ENCODE data around the gene CFAP20. TPM values are rescaled to one million over a fixed set of nuclear protein-coding genes. Genes with fewer than 3 reads are reported as not detected.
A peak's percentile ranks its signal among the peaks of the same experiment; 100 is the strongest.

The CFAP20 gene
- total RNA-seq (2021), result 66.3 and 81.6 TPM in 2 replicates
- Bru-seq, nascent RNA, result percentile 89 among the genes with signal in this experiment
- percentile 81 among the genes with signal in this experiment for BruChase-seq, experiment 1, labeled RNA remaining after a 2-hour chase
- percentile 80 among the genes with signal in this experiment for BruChase-seq, experiment 2, labeled RNA remaining after a 6-hour chase
- long read RNA-seq, transcript CFAP20-201 (6 exons, 1,354 nt), result major isoform, 204 of 217 reads
- long read RNA-seq, partial matches to known transcripts, result 1 of 217 reads
- long read RNA-seq, other reads (novel, unspliced or antisense), result 9 of 217 reads

DNA sequence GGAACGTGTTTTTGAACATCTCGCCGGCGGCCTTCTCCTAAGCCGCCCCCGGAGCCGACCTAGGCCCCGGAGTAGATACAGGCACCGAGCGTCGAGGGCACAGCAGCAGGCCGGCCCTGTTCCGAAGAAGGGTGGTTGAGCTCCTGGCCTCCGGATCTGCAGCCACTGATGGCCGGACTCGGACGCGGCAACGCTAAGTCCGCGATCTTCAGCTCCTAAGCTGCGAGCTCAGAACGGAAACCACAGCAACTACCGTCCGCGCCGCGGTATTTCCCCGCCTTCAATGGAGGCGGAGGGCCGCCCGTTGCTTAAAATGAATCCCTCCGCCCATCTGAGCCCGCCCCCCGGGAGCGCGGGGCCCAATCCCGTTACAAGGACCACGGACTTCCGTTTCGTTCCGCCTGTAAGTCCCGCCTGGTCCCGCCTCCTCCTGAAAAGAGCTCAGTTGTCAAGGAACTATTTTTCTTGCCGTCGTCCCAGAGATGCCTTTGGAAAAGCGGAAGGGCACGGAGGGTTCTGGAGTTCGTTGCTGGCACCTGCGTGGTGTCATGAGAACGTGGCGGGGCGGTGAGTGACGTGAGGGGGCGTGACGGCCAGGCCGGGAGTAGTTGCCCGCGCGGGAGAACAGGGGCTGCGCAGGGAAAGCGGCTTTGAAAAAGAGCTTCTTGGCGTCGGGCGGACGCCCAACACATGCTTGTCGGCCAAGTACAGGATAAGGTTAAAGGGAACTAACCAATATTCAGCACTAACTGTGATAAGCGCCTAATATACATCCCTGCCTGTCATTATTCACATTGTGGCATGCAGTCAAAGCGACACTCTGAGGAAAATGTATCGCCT is at the start of gene CFAP20:
TSS of gene CFAP20 (minus strand) at position 285 of the 840 bp plus-strand sequence. CDS start at position 19, 266 bp downstream.
- no peaks in the 10 kb centered on the region for H3K27me3 ChIP-seq (replicated peaks; ENCODE audit: insufficient read depth, low read depth, low read length, poor library complexity)
- peaks cover 27% of the 10 kb centered on the region for H3K4me1 ChIP-seq (ENCODE audit: insufficient read depth, low read length, poor library complexity, severe bottlenecking)
- no peaks in the 10 kb centered on the region for H3K36me3 ChIP-seq (ENCODE audit: insufficient read depth, low read length, poor library complexity, severe bottlenecking)
- DNase-seq (ENCODE audit: low spot score), result peak; percentile 100
- no TSS peak for BruUV-seq (replicated peaks)
- H3K27ac ChIP-seq (ENCODE audit: low read depth, low read length, poor library complexity, severe bottlenecking), result peak within 1 kb of the TSS; percentile 92
- ChIA-PET CTCF (interaction anchor here (0.6 to 1.0 kb wide), 2 partner anchors 103 to 538 kb away, joined by 3 to 6 read pairs; no protein-coding TSS in a partner anchor), POLR2A (ENCODE audit: low non-redundant PET) (interaction anchor here (0.6 kb wide), 3 partner anchors 9 to 516 kb away, joined by 4 to 27 read pairs (median 4); no protein-coding TSS in a partner anchor)
- intact Hi-C loops (cut with micrococcal nuclease; ENCODE audit: unreplicated experiment), result loop anchor here (10.0 kb wide), 2 partner anchors 355 to 555 kb away; no protein-coding TSS in a partner anchor
- no peak for TF ChIP-seq EZH2 (IDR thresholded peaks at IDR 0.05; ENCODE audit: borderline replicate concordance, low read depth, low read length, poor library complexity, severe bottlenecking)
- TF ChIP-seq, protein P1, sequence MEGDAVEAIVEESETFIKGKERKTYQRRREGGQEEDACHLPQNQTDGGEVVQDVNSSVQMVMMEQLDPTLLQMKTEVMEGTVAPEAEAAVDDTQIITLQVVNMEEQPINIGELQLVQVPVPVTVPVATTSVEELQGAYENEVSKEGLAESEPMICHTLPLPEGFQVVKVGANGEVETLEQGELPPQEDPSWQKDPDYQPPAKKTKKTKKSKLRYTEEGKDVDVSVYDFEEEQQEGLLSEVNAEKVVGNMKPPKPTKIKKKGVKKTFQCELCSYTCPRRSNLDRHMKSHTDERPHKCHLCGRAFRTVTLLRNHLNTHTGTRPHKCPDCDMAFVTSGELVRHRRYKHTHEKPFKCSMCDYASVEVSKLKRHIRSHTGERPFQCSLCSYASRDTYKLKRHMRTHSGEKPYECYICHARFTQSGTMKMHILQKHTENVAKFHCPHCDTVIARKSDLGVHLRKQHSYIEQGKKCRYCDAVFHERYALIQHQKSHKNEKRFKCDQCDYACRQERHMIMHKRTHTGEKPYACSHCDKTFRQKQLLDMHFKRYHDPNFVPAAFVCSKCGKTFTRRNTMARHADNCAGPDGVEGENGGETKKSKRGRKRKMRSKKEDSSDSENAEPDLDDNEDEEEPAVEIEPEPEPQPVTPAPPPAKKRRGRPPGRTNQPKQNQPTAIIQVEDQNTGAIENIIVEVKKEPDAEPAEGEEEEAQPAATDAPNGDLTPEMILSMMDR (conservative IDR thresholded peaks at IDR 0.05; ENCODE audit: low read depth, low read length), result no peak
- peak within 1 kb of the TSS; percentile 95 for H3K4me3 ChIP-seq (ENCODE audit: low read depth, low read length, poor library complexity, severe bottlenecking)
- no peaks in the 10 kb centered on the region for H3K9me3 ChIP-seq (ENCODE audit: low read depth, low read length, poor library complexity, severe bottlenecking)

DNA sequence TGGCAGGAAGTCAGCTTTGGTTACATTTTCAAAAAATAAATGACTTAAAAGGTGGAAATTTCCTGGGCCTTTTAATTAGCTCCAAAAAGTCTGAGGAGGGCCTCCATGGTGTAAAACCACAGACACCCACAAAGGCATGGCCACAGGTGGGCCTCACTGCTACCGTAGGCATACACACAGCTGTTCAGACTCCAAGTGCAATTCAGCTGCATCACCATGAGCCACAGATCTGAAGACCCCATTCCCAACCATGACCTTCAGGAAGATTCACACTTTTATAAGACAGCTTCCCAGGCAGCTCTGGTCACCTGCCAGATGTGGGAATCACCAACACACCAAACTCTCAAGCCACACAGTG is 48.2 kb upstream of the CFAP20 start:
- no peaks in the 10 kb centered on the region for H3K27me3 ChIP-seq (replicated peaks; ENCODE audit: insufficient read depth, low read depth, low read length, poor library complexity)
- H3K4me3 ChIP-seq (ENCODE audit: low read depth, low read length, poor library complexity, severe bottlenecking), result no peak overlapping the region
- H3K36me3 ChIP-seq (ENCODE audit: insufficient read depth, low read length, poor library complexity, severe bottlenecking), result peaks cover 30% of the 10 kb centered on the region
- DNase-seq (ENCODE audit: low spot score), result no peak
- BruUV-seq (replicated peaks), result no TSS peak
- intact Hi-C loops (cut with micrococcal nuclease; ENCODE audit: unreplicated experiment), result no loop called here
- no peaks in the 10 kb centered on the region for H3K9me3 ChIP-seq (ENCODE audit: low read depth, low read length, poor library complexity, severe bottlenecking)
- H3K27ac ChIP-seq (ENCODE audit: low read depth, low read length, poor library complexity, severe bottlenecking), result no peak overlapping the region
- H3K4me1 ChIP-seq (ENCODE audit: insufficient read depth, low read length, poor library complexity, severe bottlenecking), result no peaks in the 10 kb centered on the region
- CTCF ChIA-PET, result no interaction called here
- no peak for TF ChIP-seq EZH2 (IDR thresholded peaks at IDR 0.05; ENCODE audit: borderline replicate concordance, low read depth, low read length, poor library complexity, severe bottlenecking)
- TF ChIP-seq, protein P1 (conservative IDR thresholded peaks at IDR 0.05; ENCODE audit: low read depth, low read length), result no peak
- POLR2A ChIA-PET (ENCODE audit: low non-redundant PET), result no interaction called here

DNA sequence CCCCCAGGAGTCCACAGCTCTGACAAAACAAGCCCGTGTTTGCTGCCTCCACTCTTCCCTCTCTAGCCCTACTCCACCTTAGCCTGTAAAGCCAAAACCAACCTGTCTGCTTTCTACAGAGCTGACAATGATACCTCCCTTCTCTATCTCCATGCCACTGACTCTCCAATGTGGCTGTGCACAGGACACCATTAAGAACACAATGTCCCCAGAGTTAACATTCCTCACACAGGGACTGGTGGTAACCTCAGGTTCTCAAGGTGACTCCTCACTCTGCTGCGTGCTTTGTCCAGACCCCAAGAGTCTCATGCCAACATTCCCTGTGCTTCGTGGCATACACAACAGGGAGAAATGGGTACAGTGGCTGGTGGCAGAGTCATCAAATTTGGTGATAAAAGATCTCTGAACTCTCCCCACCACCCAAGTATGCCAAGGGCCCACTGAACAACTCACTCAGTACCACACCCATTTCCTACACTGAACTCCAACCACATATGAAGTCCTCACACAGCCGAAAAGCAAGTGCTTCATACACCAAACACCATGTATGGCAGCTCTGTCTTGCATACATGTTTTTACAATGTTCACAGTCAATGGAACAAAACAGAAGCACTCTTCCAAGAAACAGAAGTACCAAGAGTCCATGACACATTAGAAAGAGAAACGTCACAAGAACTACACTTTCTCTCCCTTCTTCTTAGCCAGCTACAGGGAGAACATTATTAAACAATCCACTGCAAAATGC is 47.6 kb upstream of the CFAP20 start:
- TF ChIP-seq EZH2 (IDR thresholded peaks at IDR 0.05; ENCODE audit: borderline replicate concordance, low read depth, low read length, poor library complexity, severe bottlenecking), result no peak
- TF ChIP-seq, protein P1 (conservative IDR thresholded peaks at IDR 0.05; ENCODE audit: low read depth, low read length), result no peak
- DNase-seq (ENCODE audit: low spot score), result no peak
- H3K36me3 ChIP-seq (ENCODE audit: insufficient read depth, low read length, poor library complexity, severe bottlenecking), result peaks cover 32% of the 10 kb centered on the region
- H3K9me3 ChIP-seq (ENCODE audit: low read depth, low read length, poor library complexity, severe bottlenecking), result no peaks in the 10 kb centered on the region
- ChIA-PET POLR2A (ENCODE audit: low non-redundant PET) (no interaction called here), CTCF (no interaction called here)
- no peak overlapping the region for H3K4me3 ChIP-seq (ENCODE audit: low read depth, low read length, poor library complexity, severe bottlenecking)
- H3K27me3 ChIP-seq (replicated peaks; ENCODE audit: insufficient read depth, low read depth, low read length, poor library complexity), result no peaks in the 10 kb centered on the region
- intact Hi-C loops (cut with micrococcal nuclease; ENCODE audit: unreplicated experiment), result no loop called here
- no peaks in the 10 kb centered on the region for H3K4me1 ChIP-seq (ENCODE audit: insufficient read depth, low read length, poor library complexity, severe bottlenecking)
- no peak overlapping the region for H3K27ac ChIP-seq (ENCODE audit: low read depth, low read length, poor library complexity, severe bottlenecking)
- no TSS peak for BruUV-seq (replicated peaks)

Measured in A673 (cell line).